Thyroid gland (tissue), 4 donors: ENCODE data around the gene DLX1.

ENCODE experiments used
- CTCF ChIP-seq, 6 experiments: fragments of 200-600 bp in 3 of 6; fragments of 450-650 bp in 3 of 6; sonication (generic) in 3 of 6; IDR thresholded peaks; one replicate each; pipeline ENCODE4 v1.5.1; 2016 to 2019; ENCODE audit warnings: antibody characterized with exemption in 6 of 6, mild to moderate bottlenecking in 2 of 6, inconsistent platforms in 1 of 6, moderate library complexity in 1 of 6
- POLR2A ChIP-seq, 2 donors: fragments of 450-650 bp; IDR thresholded peaks; one replicate each; pipeline ENCODE4 v1.6.1; 2017; ENCODE audit warnings: antibody characterized with exemption in 2 of 2, mild to moderate bottlenecking in 2 of 2, moderate library complexity in 1 of 2

GRCh38 chr2:172048508-172049503 lies 36.5 kb upstream of the DLX1 start:
- TF ChIP-seq POLR2A (IDR thresholded peaks at IDR 0.05): no peak
- TF ChIP-seq CTCF (IDR thresholded peaks at IDR 0.05): no peak
